Stimulated activated CD4-positive, alpha-beta T cell treated with anti-CD3 and anti-CD28 coated beads, Interleukin-12 subunit alpha, Interleukin-12 subunit beta, amount 100 ng/mL, for 24 hours (primary cell): ENCODE results near the gene MEIOB.
"Not testable (repeated sequence)": the region's sequence is repeated elsewhere in the genome, so short reads cannot be mapped to it uniquely, and the experiment has no call there.

Experiments
- DNase-seq, 2 experiments: peaks; one replicate each; pipeline ENCODE4 v3.0.0-alpha.2; 2020; ENCODE audit warnings: low read depth in 2 of 2

MEIOB gene

DNA sequence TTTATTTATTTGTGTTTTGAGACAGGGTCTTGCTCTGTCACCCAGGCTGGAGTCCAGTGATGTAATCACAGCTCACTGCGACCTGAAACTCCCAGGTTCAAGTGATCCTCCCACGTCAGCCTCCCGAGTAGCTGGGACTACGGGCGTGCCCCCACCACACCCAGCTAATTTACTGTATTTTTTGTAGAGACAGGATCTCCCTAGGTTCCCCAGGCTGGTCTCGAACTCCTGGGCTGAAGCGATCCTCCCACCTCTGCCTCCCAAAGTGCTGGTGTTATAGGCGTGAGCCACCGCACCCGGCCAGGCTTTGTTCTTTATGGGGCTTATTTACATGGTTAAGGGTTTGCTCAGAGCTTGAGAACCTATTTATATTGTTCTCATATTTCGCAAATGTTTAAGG, 5.8 kb upstream of the MEIOB start:
- no peak for DNase-seq

- DNase-seq = no peak
Measured at GRCh38 chr16:1877089-1877488, 5.1 kb upstream of the MEIOB start.

- no peak for DNase-seq
Measured at GRCh38 chr16:1876468-1876867, 4.5 kb upstream of the MEIOB start.

- not testable (repeated sequence) for DNase-seq
Measured at GRCh38 chr16:1876066-1876465, 4.1 kb upstream of the MEIOB start.

DNA sequence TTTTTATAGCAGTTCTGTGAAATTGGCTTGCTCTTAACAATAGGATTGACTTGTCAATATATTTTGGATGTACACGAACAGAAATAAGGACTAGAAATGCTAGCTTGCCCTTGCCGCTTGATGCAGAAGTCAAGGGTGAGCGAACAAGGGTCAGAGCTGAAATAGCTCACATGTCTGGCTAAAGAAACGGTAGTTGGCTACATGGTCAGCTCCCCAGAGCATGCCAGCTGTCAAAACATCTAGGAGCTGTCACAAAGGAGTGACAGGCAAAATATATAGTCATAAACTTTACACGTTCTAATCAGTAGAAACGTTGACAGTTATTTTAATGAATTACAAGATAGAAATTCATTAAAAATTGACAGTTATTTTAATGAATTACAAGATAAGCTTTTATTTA, 2.9 kb upstream of the MEIOB start:
- DNase-seq = no peak

DNA sequence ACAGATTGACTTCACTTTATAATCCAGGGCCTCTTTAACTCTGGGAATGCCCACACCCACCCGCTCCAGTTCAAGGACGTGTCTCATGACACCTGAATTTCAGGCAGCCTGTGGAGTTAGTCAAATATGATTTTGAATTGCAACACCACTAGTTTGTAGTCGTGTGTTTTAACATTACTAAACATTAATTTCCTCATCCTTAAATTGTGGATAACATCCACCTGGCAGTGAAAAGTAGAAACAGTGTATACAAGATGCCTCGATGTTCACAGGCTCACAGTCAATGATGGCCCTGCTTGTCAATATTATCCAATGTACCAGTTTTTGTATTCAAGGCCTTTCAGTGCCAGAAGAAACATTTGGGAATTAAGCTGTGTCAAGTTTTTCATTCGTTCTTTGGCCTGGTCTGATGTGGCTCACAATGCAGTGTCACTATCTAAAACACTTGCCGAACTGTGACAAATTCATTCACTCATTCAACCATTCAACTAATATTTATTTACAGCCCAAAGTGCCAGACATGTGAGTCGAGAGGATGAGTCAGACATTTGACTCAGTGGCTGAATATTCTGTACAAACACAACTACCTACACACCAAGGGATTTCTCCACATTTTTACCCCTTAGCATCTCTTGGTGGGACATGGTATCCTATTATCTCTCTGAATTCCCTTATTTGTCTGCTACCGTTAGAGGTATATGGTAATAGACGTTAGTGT, 1.4 kb downstream of the MEIOB start:
- no peak for DNase-seq

DNA sequence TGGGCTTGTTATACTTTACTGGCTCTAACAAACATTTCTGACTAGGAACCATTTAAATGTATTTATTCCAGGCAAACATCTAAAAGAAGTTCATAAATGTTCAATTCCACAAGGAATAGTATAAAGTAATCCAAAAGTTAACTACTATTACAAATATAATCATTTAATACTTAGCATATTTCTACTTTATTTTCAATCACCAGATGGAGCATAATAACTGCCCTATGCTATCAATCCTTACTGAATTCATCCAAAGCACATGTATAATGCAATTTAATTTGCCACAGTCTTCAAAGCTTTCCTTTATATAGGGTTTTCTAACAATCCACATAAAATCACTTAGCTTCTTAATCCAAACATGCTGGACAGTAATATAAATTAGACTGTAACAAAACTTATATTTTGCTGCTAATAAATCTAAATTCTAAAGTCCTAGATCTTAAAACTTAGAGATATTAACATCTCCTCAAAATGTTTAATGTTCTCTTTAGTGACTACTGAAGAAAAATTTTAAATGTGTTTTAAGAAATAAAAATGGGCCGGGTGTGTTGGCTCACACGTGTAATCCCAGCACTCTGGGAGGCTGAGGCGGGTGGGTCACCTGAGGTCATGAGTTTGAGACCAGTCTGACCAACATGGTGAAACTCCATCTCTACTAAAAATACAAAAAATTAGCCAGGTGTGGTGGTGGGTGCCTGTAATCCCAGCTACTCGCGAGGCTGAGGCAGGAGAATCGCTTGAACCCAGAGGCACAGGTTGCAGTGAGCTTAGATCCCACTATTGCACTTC, 5.9 kb downstream of the MEIOB start:
- no peak for DNase-seq

DNA sequence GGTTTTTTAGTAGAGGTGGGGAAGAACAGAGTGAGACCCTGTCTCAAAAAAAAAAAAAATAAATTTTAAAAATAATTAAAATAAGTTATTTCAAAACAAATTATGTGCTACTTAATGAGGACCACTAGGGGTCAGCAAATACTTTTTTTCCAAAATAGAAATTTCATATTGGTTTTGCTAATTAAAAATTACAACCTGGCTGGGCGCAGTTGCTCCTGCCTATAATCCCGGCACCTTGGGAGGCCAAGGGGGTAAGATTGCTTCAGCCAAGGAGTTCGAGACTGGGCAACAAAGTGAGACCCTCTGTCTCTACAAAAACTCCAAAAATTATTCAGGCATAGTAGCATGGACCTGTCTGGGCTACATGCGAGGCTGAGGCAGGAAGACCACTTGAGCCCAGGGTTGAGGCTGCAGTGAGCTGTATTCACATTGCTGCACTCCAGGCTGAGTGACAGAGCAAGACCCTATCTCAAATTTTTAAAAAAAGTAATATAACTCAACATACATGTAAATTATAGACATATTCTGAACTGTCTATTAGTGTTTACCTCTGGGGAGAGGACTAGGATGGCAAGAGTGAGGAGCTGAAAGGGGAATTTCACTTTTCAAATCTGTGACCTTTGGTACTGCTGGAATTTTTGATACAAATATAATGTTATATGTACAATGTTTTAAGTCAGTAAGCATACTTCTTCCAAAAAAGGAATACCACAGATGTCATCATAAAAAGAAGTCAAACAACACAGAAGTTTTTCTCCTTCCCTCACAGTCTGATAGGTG, 8.1 kb downstream of the MEIOB start:
- no peak for DNase-seq

GRCh38 chr16:1862394-1862793, 9.6 kb downstream of the MEIOB start:
- no peak for DNase-seq

- no peak for DNase-seq
Measured at GRCh38 chr16:1861730-1862129, 10.2 kb downstream of the MEIOB start.

- no peak for DNase-seq
Measured at GRCh38 chr16:1859650-1860049, 12.3 kb downstream of the MEIOB start.

DNA sequence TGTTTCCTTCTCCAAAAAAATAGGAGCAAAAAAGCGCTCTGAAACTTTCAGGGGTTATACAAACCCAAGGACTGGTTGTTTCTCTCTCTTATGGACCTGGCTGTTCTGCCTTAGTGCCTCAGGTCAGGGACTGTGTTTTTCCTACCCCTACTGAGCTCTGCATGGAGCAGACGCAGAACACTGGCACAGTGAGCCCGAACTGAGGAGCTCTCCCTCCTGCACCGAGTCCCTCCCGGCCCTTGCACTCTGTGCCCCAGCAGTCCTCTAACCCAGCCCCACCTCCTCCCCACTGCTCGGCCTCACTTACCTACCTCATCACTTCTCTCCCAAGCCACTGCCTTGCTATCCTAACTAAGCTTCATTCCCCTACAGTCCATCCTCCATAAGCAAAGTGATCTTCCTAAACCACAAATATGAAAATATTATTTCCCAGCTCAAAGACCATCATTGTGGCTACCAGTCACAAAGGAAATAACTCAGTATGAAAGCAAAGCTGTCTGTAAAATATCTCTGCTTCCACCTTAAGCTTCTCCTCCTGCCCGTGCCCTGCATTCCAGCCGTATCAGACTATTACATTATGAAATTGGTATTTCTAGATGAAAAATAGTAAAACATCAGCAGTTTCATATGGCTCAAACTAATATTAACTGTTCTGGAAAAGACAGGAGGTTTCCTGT, 13.6 kb downstream of the MEIOB start:
- DNase-seq = no peak

DNA sequence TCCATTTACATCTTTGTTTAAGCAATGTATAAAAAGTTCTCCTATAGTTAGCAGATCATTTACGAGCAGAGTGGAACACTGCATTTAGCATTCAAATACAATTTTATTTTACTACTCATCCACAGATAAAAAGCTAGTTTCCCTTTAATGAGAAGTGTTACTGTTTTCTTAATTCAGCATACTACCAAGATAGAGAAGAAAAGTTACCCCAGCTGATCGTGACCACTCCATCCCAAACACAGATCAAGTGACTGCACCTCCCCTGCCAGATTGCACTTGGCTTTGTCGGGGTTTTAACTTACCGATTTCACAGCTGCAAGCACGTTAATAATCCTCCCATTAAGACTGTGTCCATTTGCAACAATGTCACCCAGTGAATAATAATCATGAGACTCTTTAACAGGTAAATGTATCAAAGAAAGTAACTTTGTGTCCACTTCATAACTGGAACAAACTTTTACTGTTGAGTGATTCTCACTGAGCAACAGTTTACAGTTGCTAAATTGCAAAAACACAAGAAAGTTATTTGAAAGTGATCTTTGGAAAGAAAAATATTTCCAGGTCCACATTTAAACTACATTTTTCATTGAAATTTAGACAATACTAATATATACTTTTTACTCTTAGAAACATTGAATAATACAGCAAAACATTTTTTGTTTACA, 14.4 kb downstream of the MEIOB start:
- no peak for DNase-seq

GRCh38 chr16:1851793-1852192, 20.2 kb downstream of the MEIOB start:
- DNase-seq = no peak

DNA sequence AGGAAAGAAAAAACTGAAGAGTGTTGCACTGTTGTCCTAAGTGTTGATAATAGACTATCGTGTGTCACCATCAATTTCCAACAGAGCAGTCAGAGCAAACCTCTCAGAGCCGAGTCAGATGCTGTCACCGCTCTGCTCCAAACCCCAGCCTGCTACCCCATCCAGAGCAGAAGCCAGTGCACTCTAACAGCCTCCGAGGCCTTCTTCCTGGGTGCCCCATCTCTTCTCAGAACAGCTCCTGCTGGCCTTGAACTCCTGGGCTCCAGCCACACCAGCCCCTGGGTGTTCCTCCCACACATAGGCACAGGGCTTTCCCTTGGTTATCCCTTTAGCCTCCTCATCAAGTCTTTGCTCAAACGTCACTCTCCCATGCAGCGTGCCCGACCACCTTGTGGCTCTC, 21.0 kb downstream of the MEIOB start:
- no peak for DNase-seq

DNA sequence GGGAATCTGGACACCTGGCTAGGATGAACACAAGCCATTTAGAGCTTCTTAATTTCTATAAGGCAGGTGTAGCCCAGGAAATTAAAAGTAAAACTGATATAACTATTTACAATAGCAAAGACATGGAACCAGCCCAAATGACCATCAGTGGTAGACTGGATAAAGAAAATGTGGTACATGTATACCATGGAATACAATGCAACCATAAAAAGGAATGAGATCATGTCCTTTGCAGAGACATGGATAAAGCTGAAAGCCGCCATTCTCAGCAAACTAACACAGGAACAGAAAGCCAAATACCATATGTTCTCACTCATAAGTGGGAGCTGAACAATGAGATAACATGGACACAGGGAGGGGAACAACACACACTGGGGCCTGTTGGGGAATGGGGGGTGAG, 25.5 kb downstream of the MEIOB start:
- DNase-seq = no peak

DNA sequence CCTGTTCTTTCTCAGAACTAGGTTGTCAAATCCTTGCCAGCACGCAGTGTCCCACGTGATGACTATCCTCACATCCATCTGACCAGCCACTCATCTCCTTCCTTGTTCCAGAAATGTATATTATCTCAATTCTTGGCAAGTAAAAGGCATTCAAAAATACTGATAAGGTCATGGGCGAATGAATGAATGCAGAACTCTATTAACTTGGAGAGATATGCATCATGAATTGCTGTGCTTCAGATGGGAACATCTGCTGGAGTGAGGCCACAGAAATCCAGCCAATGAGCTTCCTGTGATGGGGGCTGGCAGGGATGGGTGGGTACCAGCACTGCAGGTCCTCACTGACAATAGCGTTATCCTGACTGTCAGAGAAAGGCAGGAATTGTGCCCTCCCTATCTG, 26.0 kb downstream of the MEIOB start:
- DNase-seq = no peak

DNA sequence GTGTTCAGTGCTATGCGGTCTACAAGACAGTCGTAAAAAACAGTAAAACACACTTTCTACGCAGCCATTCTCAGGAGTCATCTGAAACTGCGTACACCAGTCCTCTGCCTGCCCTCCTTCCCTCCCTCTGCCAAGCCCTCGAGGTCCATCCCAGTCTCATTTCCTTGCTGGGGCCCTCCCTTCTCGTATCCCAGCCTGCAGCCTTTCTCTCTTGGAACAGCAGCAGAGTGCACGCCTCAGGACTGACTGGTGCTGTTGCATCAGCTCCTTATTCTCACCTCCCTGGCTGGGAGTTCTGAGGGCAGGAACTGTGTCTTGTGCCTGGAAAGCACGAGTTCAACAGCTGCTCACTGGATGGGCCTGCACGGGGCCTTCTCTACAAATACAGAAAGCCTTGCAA, 32.4 kb downstream of the MEIOB start:
- no peak for DNase-seq

GRCh38 chr16:1834096-1834495, 37.9 kb downstream of the MEIOB start:
- DNase-seq = no peak

GRCh38 chr16:1832838-1833454, 39.0 kb downstream of the MEIOB start:
- DNase-seq = no peak
